ENCODE measurements around the gene RTP3.
"Not testable (repeated sequence)": the region's sequence is repeated elsewhere in the genome, so short reads cannot be mapped to it uniquely, and the experiment has no call there.

RTP3 gene

GRCh38 chr3:46544771-46545503 lies 47.2 kb downstream of the RTP3 start:
- H3K4me3 ChIP-seq (ENCODE audit: low read length) = no peak overlapping the region
- peaks cover 14% of the 10 kb centered on the region for H3K4me1 ChIP-seq (ENCODE audit: control insufficient read depth, insufficient read depth, low read length)
- peaks cover 22% of the 10 kb centered on the region for H3K36me3 ChIP-seq (ENCODE audit: insufficient read depth, low read length)
- no peaks in the 10 kb centered on the region for H3K27me3 ChIP-seq (ENCODE audit: control insufficient read depth, insufficient read depth, low read length)
- no peak overlapping the region for H3K9ac ChIP-seq (ENCODE audit: low read depth, low read length)
- H3K4me2 ChIP-seq (ENCODE audit: low read length) = no peak overlapping the region
- no peaks in the 10 kb centered on the region for H3K9me3 ChIP-seq (replicated peaks; ENCODE audit: low read length)

DNA sequence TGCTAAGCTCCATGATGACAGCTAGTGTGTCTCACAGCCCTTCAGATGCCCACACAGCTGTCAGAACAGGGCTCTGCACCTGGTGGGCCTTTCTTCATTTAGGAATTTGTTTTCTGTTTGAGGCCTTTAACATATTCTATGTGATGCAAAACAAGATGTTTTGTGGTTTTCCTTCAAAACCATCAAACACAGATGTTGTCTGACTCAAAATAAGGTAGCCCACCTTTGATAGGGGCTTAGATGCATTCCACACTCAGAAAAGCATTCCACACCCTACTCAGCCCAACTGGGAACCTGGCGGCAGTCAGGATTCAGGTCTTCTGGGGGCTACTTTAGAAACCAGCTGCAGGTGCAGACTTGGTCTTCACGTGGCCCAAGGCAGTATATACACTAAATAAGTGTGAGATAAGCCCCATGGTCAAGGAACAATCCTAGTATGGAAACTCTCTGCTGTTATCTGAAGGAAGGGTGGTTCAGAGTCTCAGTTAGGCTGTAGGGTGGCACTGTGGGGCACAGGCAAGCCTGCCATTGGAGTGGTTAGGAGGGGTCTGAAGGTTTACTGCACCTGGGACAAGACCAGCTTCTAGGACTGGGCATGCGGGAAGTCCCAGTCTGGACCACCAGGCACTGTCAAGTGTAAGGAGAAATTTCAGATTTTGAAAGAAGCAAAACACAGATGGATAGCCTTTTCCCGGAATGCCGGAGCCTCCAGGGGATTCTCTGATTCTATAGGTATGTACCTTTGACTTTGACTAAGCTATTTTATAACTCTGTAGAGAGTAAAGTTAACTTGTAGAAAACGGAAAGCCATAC lies 48.2 kb downstream of the RTP3 start:
- no peaks in the 10 kb centered on the region for H3K27me3 ChIP-seq (ENCODE audit: control insufficient read depth, insufficient read depth, low read length)
- H3K4me2 ChIP-seq (ENCODE audit: low read length) = no peak overlapping the region
- peaks cover 14% of the 10 kb centered on the region for H3K4me1 ChIP-seq (ENCODE audit: control insufficient read depth, insufficient read depth, low read length)
- peaks cover 27% of the 10 kb centered on the region for H3K36me3 ChIP-seq (ENCODE audit: insufficient read depth, low read length)
- no peak overlapping the region for H3K9ac ChIP-seq (ENCODE audit: low read depth, low read length)
- H3K9me3 ChIP-seq (replicated peaks; ENCODE audit: low read length) = no peaks in the 10 kb centered on the region
- no peak overlapping the region for H3K4me3 ChIP-seq (ENCODE audit: low read length)

DNA sequence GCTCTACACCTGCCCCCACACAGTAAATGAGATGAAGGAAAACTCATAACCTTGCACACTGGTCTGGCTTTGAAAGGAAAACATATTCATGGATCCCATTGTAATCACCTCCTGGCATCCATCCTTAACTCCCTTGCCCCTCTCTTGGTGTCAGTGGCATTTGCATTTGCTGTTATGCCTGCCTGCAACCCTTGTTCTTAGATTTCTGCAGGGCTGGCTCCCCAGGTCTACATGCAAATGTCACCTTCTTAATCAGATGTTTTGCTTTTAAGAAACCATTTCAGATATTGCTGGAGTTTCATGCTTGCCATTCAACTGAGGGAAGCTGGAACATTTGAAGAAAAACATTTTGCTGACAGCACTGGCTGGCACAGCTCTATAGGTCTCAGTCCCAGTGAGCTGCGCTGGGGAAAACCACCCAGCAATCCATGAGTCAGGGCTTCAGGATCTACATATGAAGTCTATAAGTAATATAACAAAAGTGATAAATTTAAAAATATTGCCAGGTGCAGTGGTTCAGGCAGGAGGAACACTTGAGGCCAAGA lies 49.2 kb downstream of the RTP3 start:
- Histone ChIP-seq H3K9ac (ENCODE audit: low read depth, low read length) (no peak overlapping the region), H3K4me1 (ENCODE audit: control insufficient read depth, insufficient read depth, low read length) (peaks cover 20% of the 10 kb centered on the region), H3K36me3 (ENCODE audit: insufficient read depth, low read length) (peaks cover 25% of the 10 kb centered on the region), H3K27me3 (ENCODE audit: control insufficient read depth, insufficient read depth, low read length) (no peaks in the 10 kb centered on the region), H3K9me3 (replicated peaks; ENCODE audit: low read length) (no peaks in the 10 kb centered on the region), H3K4me2 (ENCODE audit: low read length) (no peak overlapping the region), H3K4me3 (ENCODE audit: low read length) (no peak overlapping the region)

GRCh38 chr3:46548611-46549010 lies 50.8 kb downstream of the RTP3 start:
- H3K4me1 ChIP-seq (ENCODE audit: control insufficient read depth, insufficient read depth, low read length) = peaks cover 24% of the 10 kb centered on the region
- H3K4me2 ChIP-seq (ENCODE audit: low read length); H3K4me3 ChIP-seq (ENCODE audit: low read length); H3K27me3 ChIP-seq (ENCODE audit: control insufficient read depth, insufficient read depth, low read length); H3K9ac ChIP-seq (ENCODE audit: low read depth, low read length); H3K9me3 ChIP-seq (replicated peaks; ENCODE audit: low read length): not testable (repeated sequence)
- H3K36me3 ChIP-seq (ENCODE audit: insufficient read depth, low read length) = peaks cover 25% of the 10 kb centered on the region

DNA sequence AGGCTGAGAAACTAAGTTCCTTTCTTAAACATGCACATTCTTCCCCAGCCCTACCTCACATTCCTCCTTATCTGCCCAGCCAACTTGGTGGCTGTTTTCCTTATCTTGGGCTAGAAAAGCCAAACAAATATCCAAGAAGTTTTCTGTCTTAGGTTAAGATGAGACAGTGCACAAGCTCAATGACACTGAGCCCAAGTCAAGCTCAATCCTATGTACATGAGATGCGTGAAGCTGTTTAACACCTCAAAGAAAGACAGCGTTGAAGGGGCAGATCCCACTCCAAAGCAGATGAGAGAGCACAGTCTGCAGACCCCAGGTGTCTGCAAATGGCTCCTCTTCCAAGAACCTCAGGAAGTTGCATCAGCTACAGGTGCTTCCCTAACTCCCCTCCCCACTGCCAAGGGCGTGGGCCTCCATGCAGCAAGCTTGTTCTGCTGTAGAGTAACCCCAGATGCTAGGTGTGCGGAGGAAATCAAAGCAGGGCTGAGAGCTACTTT lies 51.7 kb downstream of the RTP3 start:
- no peaks in the 10 kb centered on the region for H3K9me3 ChIP-seq (replicated peaks; ENCODE audit: low read length)

DNA sequence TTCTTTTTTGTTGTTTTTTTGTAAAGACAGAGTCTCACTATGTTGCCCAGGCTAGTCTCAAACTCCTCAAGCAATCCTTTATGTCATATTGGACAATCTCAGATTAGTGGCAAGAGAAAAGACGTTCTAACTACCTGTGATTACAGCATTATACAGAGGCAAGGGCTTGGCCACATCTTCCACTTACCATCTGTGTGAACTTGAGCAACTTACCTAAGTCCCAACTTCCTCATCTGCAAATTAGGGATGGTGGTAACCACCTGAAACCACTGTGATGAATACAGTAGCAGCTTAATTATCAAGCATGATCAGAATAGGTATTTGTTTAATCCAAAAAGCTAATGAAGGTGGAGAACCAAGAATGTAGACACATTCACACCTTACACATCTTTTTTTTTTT lies 52.2 kb downstream of the RTP3 start:
- Histone ChIP-seq H3K9ac (ENCODE audit: low read depth, low read length) (no peak overlapping the region), H3K4me1 (ENCODE audit: control insufficient read depth, insufficient read depth, low read length) (peaks cover 25% of the 10 kb centered on the region), H3K27me3 (ENCODE audit: control insufficient read depth, insufficient read depth, low read length) (no peaks in the 10 kb centered on the region), H3K36me3 (ENCODE audit: insufficient read depth, low read length) (peaks cover 19% of the 10 kb centered on the region), H3K9me3 (replicated peaks; ENCODE audit: low read length) (no peaks in the 10 kb centered on the region), H3K4me2 (ENCODE audit: low read length) (no peak overlapping the region), H3K4me3 (ENCODE audit: low read length) (no peak overlapping the region)

More for the DNA sequence above, 51.7 kb downstream of the RTP3 start:
- Histone ChIP-seq H3K36me3 (ENCODE audit: insufficient read depth, low read length) (peaks cover 24% of the 10 kb centered on the region), H3K4me3 (ENCODE audit: low read length) (no peak overlapping the region), H3K4me2 (ENCODE audit: low read length) (no peak overlapping the region), H3K9ac (ENCODE audit: low read depth, low read length) (no peak overlapping the region), H3K27me3 (ENCODE audit: control insufficient read depth, insufficient read depth, low read length) (no peaks in the 10 kb centered on the region), H3K4me1 (ENCODE audit: control insufficient read depth, insufficient read depth, low read length) (peaks cover 25% of the 10 kb centered on the region)
